Renal cortex interstitium (tissue), 11 donors: ENCODE results near the gene TTC1. TPM values are rescaled to one million over a fixed set of nuclear protein-coding genes. Genes with fewer than 3 reads are reported as not detected.

Experiments
- DNase-seq, 11 donors: peaks; one replicate each; pipeline ENCODE4 v3.0.0-alpha.2; 2013; ENCODE audit warnings: low read depth in 9 of 11, low spot score in 4 of 11; ENCODE audit errors: extremely low read depth in 1 of 11
- polyA plus RNA-seq, 3 donors: library from polyadenylated mRNA; unstranded; fragments of 120-200 nt; gene quantifications; one replicate each; pipeline ENCODE4 v1.2.1, GENCODE V29; 2013; ENCODE audit not compliant: insufficient read length in 3 of 3

The TTC1 gene
- polyA plus RNA-seq, 3 donors: 54.1 to 68.3 (median 55.8) TPM

- DNase-seq: no peak
These were observed 96.9 kb downstream of the TTC1 start for GRCh38 chr5:160105686-160106360.

GRCh38 chr5:160108124-160108523, 99.2 kb downstream of the TTC1 start:
- no peak for DNase-seq

Other genes with a start within 250 kb of the TTC1 start
- gene ADRA1B, start 92.7 kb upstream of the TTC1 start, polyA plus RNA-seq: 1 to 10 TPM; 2.8 to 3.2 (median 2.9) TPM
- gene PWWP2A, start 110.3 kb downstream of the TTC1 start, polyA plus RNA-seq: 10 to 100 TPM; 30.2 to 34.1 (median 31.5) TPM
- not detected for gene FABP6, start 220.4 kb downstream of the TTC1 start, polyA plus RNA-seq